HepG2 (cell line): ENCODE measurements around the gene CAMTA1. TPM values are rescaled to one million over a fixed set of nuclear protein-coding genes. Genes with fewer than 3 reads are reported as not detected.

Experiments used
- ATAC-seq: fragments of 200-7000 bp; cut with Tn5 transposase; 3 replicates; pipeline ENCODE4 v1.9.1; 2020; ENCODE audit warnings: mild to moderate bottlenecking, moderate library complexity
- BruUV-seq: library from RNA; stranded (reverse); fragments of 400-500 nt; replicated peaks from 2 replicates; lab custom pipeline; 2021; lab: Mats Ljungman, UMichigan
- CTCF ChIA-PET: fragments of 300-600 bp; formaldehyde crosslinking; extraction: SDS; loops from one replicate; lab custom pipeline; 2021; ENCODE audit warnings: low total read pairs, inconsistent platforms, low intra/inter-chr PET ratio; lab: Yijun Ruan, JAX
- POLR2A ChIA-PET: fragments of 350-600 bp; sonication (Branson Sonifier 250); formaldehyde crosslinking; loops from one replicate; lab custom pipeline; 2020; ENCODE audit warnings: antibody characterized with exemption, inconsistent platforms; lab: Yijun Ruan, JAX
- DNase-seq: peaks from one replicate; pipeline ENCODE4 v3.0.0-alpha.2; 2015; ENCODE audit warnings: low spot score
- FAIRE-seq: peaks from 3 replicates; lab custom pipeline; 2011; peaks lifted over from hg19 to GRCh38; lab: Jason Lieb, UNC
- H2AFZ ChIP-seq: one replicate; pipeline ENCODE4 v1.6.1; 2011; ENCODE audit warnings: low read length, inconsistent platforms
- H3K27ac ChIP-seq: fragments of 300-600 bp; 3 replicates; pipeline ENCODE4 v1.8.0; 2011; ENCODE audit warnings: mixed run types, mild to moderate bottlenecking, mixed read lengths, low read length, inconsistent platforms; ENCODE audit not compliant: insufficient read depth; ENCODE audit errors: extremely low read length
- H3K27me3 ChIP-seq, 2 experiments: fragments of 200-600 bp in 1 of 2; 2 replicates in 1 of 2; 3 replicates in 1 of 2; pipeline versions ENCODE4 v1.6.0 to v1.8.0; 2011; ENCODE audit warnings: low read length in 2 of 2, mild to moderate bottlenecking in 2 of 2, moderate library complexity in 2 of 2, inconsistent platforms in 1 of 2; ENCODE audit not compliant: insufficient read depth in 2 of 2, control insufficient read depth in 1 of 2
- H3K36me3 ChIP-seq, 2 experiments: fragments of 200-600 bp in 1 of 2; replicated peaks in 1 of 2; 2 replicates in 1 of 2; 3 replicates in 1 of 2; pipeline versions ENCODE4 v1.5.1 to v1.8.0; 2011; ENCODE audit warnings: low read length in 2 of 2, inconsistent platforms in 1 of 2; ENCODE audit not compliant: insufficient read depth in 2 of 2, control insufficient read depth in 1 of 2
- H3K4me1 ChIP-seq: 2 replicates; pipeline ENCODE4 v1.5.1; 2012; ENCODE audit warnings: low read length, inconsistent platforms; ENCODE audit not compliant: insufficient read depth
- H3K4me2 ChIP-seq: 2 replicates; pipeline ENCODE4 v1.6.0; 2011; ENCODE audit warnings: low read depth, low read length, inconsistent platforms
- H3K4me3 ChIP-seq, 3 experiments: fragments of 200-600 bp in 1 of 3; sonication (generic), shearing (Covaris generic) in 1 of 3; replicated peaks in 1 of 3; 2 replicates each; pipeline ENCODE4 v1.5.1; 2011 to 2016; ENCODE audit warnings: low read length in 3 of 3, inconsistent platforms in 2 of 3, low read depth in 2 of 3, mild to moderate bottlenecking in 2 of 3, control low read depth in 1 of 3, mixed read lengths in 1 of 3; ENCODE audit not compliant: insufficient read depth in 1 of 3
- H3K79me2 ChIP-seq: one replicate; pipeline ENCODE4 v1.6.1; 2011; ENCODE audit warnings: low read length, inconsistent platforms; ENCODE audit not compliant: insufficient read depth
- H3K9ac ChIP-seq: 2 replicates; pipeline ENCODE4 v1.6.0; 2011; ENCODE audit warnings: mild to moderate bottlenecking, low read depth, low read length, inconsistent platforms; ENCODE audit not compliant: insufficient read depth
- H3K9me3 ChIP-seq: 2 replicates; pipeline ENCODE4 v1.5.1; 2012; ENCODE audit warnings: mild to moderate bottlenecking, low read length
- H4K20me1 ChIP-seq: 2 replicates; pipeline ENCODE4 v1.6.0; 2011; ENCODE audit warnings: inconsistent platforms, mild to moderate bottlenecking, low read length, moderate library complexity; ENCODE audit not compliant: insufficient read depth
- CHCHD3 ChIP-seq: sonication (generic); formaldehyde crosslinking; IDR thresholded peaks from 2 replicates; pipeline ENCODE4 v1.8.0; 2022; ENCODE audit warnings: mild to moderate bottlenecking, missing genetic modification reagents, moderate library complexity
- IKZF4 ChIP-seq: sonication (generic); formaldehyde crosslinking; IDR thresholded peaks from 2 replicates; pipeline ENCODE4 v1.5.1; 2020; ENCODE audit warnings: borderline replicate concordance, mild to moderate bottlenecking, low read depth, missing genetic modification reagents; ENCODE audit errors: not compliant biosample characterization
- KIAA2018 ChIP-seq: sonication (generic); formaldehyde crosslinking; IDR thresholded peaks from 2 replicates; pipeline ENCODE4 v1.5.0; 2020; ENCODE audit warnings: mild to moderate bottlenecking, missing genetic modification reagents, borderline replicate concordance
- KLF11 ChIP-seq: IDR thresholded peaks from 2 replicates; pipeline ENCODE4 v1.6.1; 2016; ENCODE audit warnings: missing compliant biosample characterization
- NCOA1 ChIP-seq: sonication (generic); formaldehyde crosslinking; IDR thresholded peaks from 2 replicates; pipeline ENCODE4 v1.9.0; 2021; ENCODE audit warnings: missing genetic modification reagents
- SUZ12 ChIP-seq: fragments of 150-350 bp; IDR thresholded peaks from 2 replicates; pipeline ENCODE4 v1.6.1; 2014; ENCODE audit warnings: low read depth, low read length
- ZNF136 ChIP-seq: sonication (generic); formaldehyde crosslinking; IDR thresholded peaks from 2 replicates; pipeline ENCODE4 v1.8.1; 2022; ENCODE audit warnings: low read depth, mild to moderate bottlenecking, moderate library complexity, missing genetic modification reagents
- WGBS: methylation state at CpG from one replicate; pipeline ENCODE4 v1.1.6; 2017; ENCODE audit warnings: low lambda C conversion rate; 5-methylcytosine and 5-hydroxymethylcytosine counted together
- in situ Hi-C: cut with HindIII; loops from 2 replicates; pipeline ENCODE4 v1.10.0; 2017; ENCODE audit warnings: low pct_unique_long_range_greater_than_20kb; ENCODE audit not compliant: extremely low pct_ligation_motif_present
- intact Hi-C: fragments of 100-400 bp; cut with micrococcal nuclease; formaldehyde crosslinking; loops from one replicate; pipeline ENCODE4 v1.10.0; 2022; ENCODE audit not compliant: unreplicated experiment
- polyA plus RNA-seq, 8 experiments: library from polyadenylated mRNA; depleted of rRNA in 3 of 8; stranded (reverse) in 7 of 8; unstranded in 1 of 8; fragments of >200 nt; fragmentation: Illumina TruSeq in 4 of 8; extraction: Trizol in 4 of 8; gene quantifications; 2 replicates each; pipeline versions ENCODE4 v1.2.1 to v1.2.3, GENCODE V29; 2011 to 2016; ENCODE audit warnings: low read depth in 4 of 8, missing spikeins in 1 of 8, mixed read lengths in 1 of 8; ENCODE audit not compliant: insufficient read depth in 1 of 8
- total RNA-seq, 5 experiments: library from RNA; depleted of rRNA; stranded (reverse); fragments of >200 nt; fragmentation: Illumina TruSeq; extraction: Trizol; gene quantifications; 2 replicates each; pipeline ENCODE4 v1.2.3, GENCODE V29; 2016; ENCODE audit warnings: low read depth in 1 of 5

The CAMTA1 gene
- total and polyA plus RNA-seq, 2 of the 13 experiments (the other 11 are each of a cell fraction or from before 2014, with no cell fraction given): 25.0 to 36.4 TPM

DNA sequence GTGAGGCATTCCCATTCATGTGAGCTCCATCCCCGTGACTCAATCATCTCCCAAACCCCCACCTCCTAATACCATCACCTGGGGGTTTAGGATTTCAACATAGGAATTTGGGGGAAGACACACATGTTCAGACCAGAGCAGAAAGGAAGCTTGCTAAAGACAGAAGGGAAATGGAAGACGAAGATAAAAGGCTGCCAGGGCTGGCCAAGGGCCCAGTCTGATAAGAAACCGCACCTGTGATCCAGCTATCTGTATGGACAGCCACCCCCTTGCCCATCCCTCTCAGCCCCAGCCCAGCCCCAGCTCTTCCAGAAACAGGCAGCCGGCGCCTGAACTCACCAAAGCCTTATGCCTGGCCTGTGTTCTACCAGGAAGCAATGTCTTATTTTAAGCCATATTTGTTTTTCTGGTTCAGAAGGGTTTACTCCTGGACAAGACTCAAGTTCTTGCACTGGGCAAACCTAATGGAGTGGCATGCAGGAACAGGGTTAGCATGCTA is 787.4 kb downstream of the CAMTA1 start:
- no peaks in the 10 kb centered on the region for H4K20me1 ChIP-seq
- no TSS peak for BruUV-seq
- ChIA-PET CTCF (no interaction called here), POLR2A (no interaction called here)
- ATAC-seq: no peak
- no peaks in the 10 kb centered on the region for H3K4me1 ChIP-seq
- 6% methylated on average over 5 of the region's 5 CpGs for WGBS
- no peak for FAIRE-seq
- H3K36me3 ChIP-seq: no peaks in the 10 kb centered on the region
- peaks cover 6 to 26% of the 10 kb centered on the region in 2 experiments; a peak in 3 of 5 replicates for H3K27me3 ChIP-seq
- H3K4me3 ChIP-seq: no peak overlapping the region
- DNase-seq: no peak
- H3K9me3 ChIP-seq: no peaks in the 10 kb centered on the region
- no peak overlapping the region for H3K9ac ChIP-seq
- no peak overlapping the region for H2AFZ ChIP-seq
- in situ Hi-C loops (no loop called here), intact Hi-C loops (no loop called here)
- no peak overlapping the region for H3K4me2 ChIP-seq
- TF ChIP-seq KLF11 (CRISPR knock-in tag): no peak
- no peak for TF ChIP-seq KIAA2018 (CRISPR knock-in tag)
- no peak for TF ChIP-seq IKZF4 (CRISPR knock-in tag)
- no peak for TF ChIP-seq NCOA1
- no peak for TF ChIP-seq CHCHD3 (CRISPR knock-in tag)
- no peak for TF ChIP-seq SUZ12
- no peak for TF ChIP-seq ZNF136 (CRISPR knock-in tag)
- no peaks in the 10 kb centered on the region for H3K79me2 ChIP-seq
- no peak overlapping the region for H3K27ac ChIP-seq
